Nephron (organoid): ENCODE data around the gene DDX55.

ENCODE experiments used
- H3K27ac Mint-ChIP-seq, 3 experiments: 2 replicates each; pipeline ENCODE4 v1.8.0; 2020; ENCODE audit warnings: mixed read lengths in 3 of 3, mild to moderate bottlenecking in 2 of 3, moderate library complexity in 1 of 3
- H3K27me3 Mint-ChIP-seq: 2 replicates; pipeline ENCODE4 v1.8.0; 2021; ENCODE audit warnings: low read depth, mild to moderate bottlenecking, moderate library complexity, mixed read lengths
- H3K36me3 Mint-ChIP-seq: 2 replicates; pipeline ENCODE4 v1.8.0; 2020; ENCODE audit warnings: low read depth, mixed read lengths
- H3K4me1 Mint-ChIP-seq: 2 replicates; pipeline ENCODE4 v1.8.0; 2020; ENCODE audit warnings: mixed read lengths
- H3K4me3 Mint-ChIP-seq, 3 experiments: 2 replicates each; pipeline ENCODE4 v1.8.0; 2020; ENCODE audit warnings: mild to moderate bottlenecking in 3 of 3, mixed read lengths in 3 of 3, moderate library complexity in 2 of 3
- H3K9me3 Mint-ChIP-seq: 2 replicates; pipeline ENCODE4 v1.8.0; 2020; ENCODE audit warnings: mixed read lengths
- CTCF ChIP-seq, 3 experiments: fragments of 200-600 bp; sonication (generic); IDR thresholded peaks; one replicate each; pipeline ENCODE4 v1.5.0; 2021; ENCODE audit warnings: antibody characterized with exemption in 3 of 3; ENCODE audit not compliant: unreplicated experiment in 3 of 3

DDX55 gene

GRCh38 chr12:123607756-123608155 lies 5.9 kb downstream of the DDX55 start:
- peaks cover 5% of the 10 kb centered on the region for H3K4me1 Mint-ChIP-seq
- H3K36me3 Mint-ChIP-seq, result peaks cover 63% of the 10 kb centered on the region
- peak overlapping the region in 1 of 3 experiments; percentile 45 for H3K27ac Mint-ChIP-seq
- TF ChIP-seq CTCF (IDR thresholded peaks at IDR 0.05; ENCODE audit: unreplicated experiment in 3 of 3), result no peak
- no peak overlapping the region for H3K4me3 Mint-ChIP-seq
- H3K9me3 Mint-ChIP-seq, result no peaks in the 10 kb centered on the region
- no peaks in the 10 kb centered on the region for H3K27me3 Mint-ChIP-seq

GRCh38 chr12:123608182-123608581 lies 6.3 kb downstream of the DDX55 start:
- Mint-ChIP-seq H3K9me3 (no peaks in the 10 kb centered on the region), H3K36me3 (peaks cover 61% of the 10 kb centered on the region), H3K4me1 (peaks cover 1% of the 10 kb centered on the region), H3K27me3 (no peaks in the 10 kb centered on the region), H3K4me3 (no peak overlapping the region), H3K27ac (peak overlapping the region in 1 of 3 experiments; percentile 45)
- no peak for TF ChIP-seq CTCF (IDR thresholded peaks at IDR 0.05; ENCODE audit: unreplicated experiment in 3 of 3)

- H3K9me3 Mint-ChIP-seq, result no peaks in the 10 kb centered on the region
- peaks cover 76% of the 10 kb centered on the region for H3K36me3 Mint-ChIP-seq
- no peak for TF ChIP-seq CTCF (IDR thresholded peaks at IDR 0.05; ENCODE audit: unreplicated experiment in 3 of 3)
- H3K27ac Mint-ChIP-seq, result no peak overlapping the region
- H3K4me3 Mint-ChIP-seq, result no peak overlapping the region
- H3K27me3 Mint-ChIP-seq, result no peaks in the 10 kb centered on the region
- H3K4me1 Mint-ChIP-seq, result no peaks in the 10 kb centered on the region
Measured at GRCh38 chr12:123614110-123614509, 12.2 kb downstream of the DDX55 start.

GRCh38 chr12:123614531-123614930 lies 12.6 kb downstream of the DDX55 start:
- no peak overlapping the region for H3K27ac Mint-ChIP-seq
- H3K4me3 Mint-ChIP-seq, result no peak overlapping the region
- no peaks in the 10 kb centered on the region for H3K4me1 Mint-ChIP-seq
- H3K27me3 Mint-ChIP-seq, result no peaks in the 10 kb centered on the region
- H3K9me3 Mint-ChIP-seq, result no peaks in the 10 kb centered on the region
- no peak for TF ChIP-seq CTCF (IDR thresholded peaks at IDR 0.05; ENCODE audit: unreplicated experiment in 3 of 3)
- H3K36me3 Mint-ChIP-seq, result peaks cover 75% of the 10 kb centered on the region

GRCh38 chr12:123617144-123617543 lies 15.2 kb downstream of the DDX55 start:
- Mint-ChIP-seq H3K4me3 (no peak overlapping the region), H3K27ac (no peak overlapping the region), H3K9me3 (no peaks in the 10 kb centered on the region), H3K36me3 (peaks cover 76% of the 10 kb centered on the region), H3K4me1 (peaks cover 13% of the 10 kb centered on the region), H3K27me3 (no peaks in the 10 kb centered on the region)
- TF ChIP-seq CTCF (IDR thresholded peaks at IDR 0.05; ENCODE audit: unreplicated experiment in 3 of 3), result no peak

GRCh38 chr12:123617580-123617979 lies 15.7 kb downstream of the DDX55 start:
- Mint-ChIP-seq H3K27ac (no peak overlapping the region), H3K4me3 (no peak overlapping the region), H3K4me1 (peaks cover 13% of the 10 kb centered on the region), H3K36me3 (peaks cover 75% of the 10 kb centered on the region), H3K9me3 (no peaks in the 10 kb centered on the region), H3K27me3 (no peaks in the 10 kb centered on the region)
- no peak for TF ChIP-seq CTCF (IDR thresholded peaks at IDR 0.05; ENCODE audit: unreplicated experiment in 3 of 3)
